Nephron progenitor cell (in vitro differentiated cells): ENCODE measurements around the gene C7orf33.

Source experiments
- DNase-seq: peaks from one replicate; pipeline ENCODE4 v3.0.0; 2021
- H3K27ac Mint-ChIP-seq: 2 replicates; pipeline ENCODE4 v1.8.0; 2021; ENCODE audit warnings: mild to moderate bottlenecking, moderate library complexity, mixed read lengths
- H3K27me3 Mint-ChIP-seq: 2 replicates; pipeline ENCODE4 v1.8.0; 2021; ENCODE audit warnings: mild to moderate bottlenecking, low read depth, mixed read lengths; ENCODE audit not compliant: poor library complexity
- H3K36me3 Mint-ChIP-seq: 2 replicates; pipeline ENCODE4 v1.8.0; 2021; ENCODE audit warnings: low read depth, mixed read lengths
- H3K4me1 Mint-ChIP-seq: 2 replicates; pipeline ENCODE4 v1.8.0; 2021; ENCODE audit warnings: mixed read lengths
- H3K4me3 Mint-ChIP-seq: 2 replicates; pipeline ENCODE4 v1.8.0; 2021; ENCODE audit warnings: mild to moderate bottlenecking, moderate library complexity, mixed read lengths
- H3K9me3 Mint-ChIP-seq: 2 replicates; pipeline ENCODE4 v1.8.0; 2021; ENCODE audit warnings: mild to moderate bottlenecking, moderate library complexity, mixed read lengths
- CTCF ChIP-seq: fragments of 200-600 bp; sonication (generic); IDR thresholded peaks from 2 replicates; pipeline ENCODE4 v1.5.0; 2021; ENCODE audit warnings: antibody characterized with exemption

Gene C7orf33

GRCh38 chr7:148547951-148548350 is 42.6 kb upstream of the C7orf33 start:
- no peak for TF ChIP-seq CTCF
- H3K27ac Mint-ChIP-seq: no peak overlapping the region
- H3K4me1 Mint-ChIP-seq: no peaks in the 10 kb centered on the region
- no peaks in the 10 kb centered on the region for H3K9me3 Mint-ChIP-seq
- no peak overlapping the region for H3K4me3 Mint-ChIP-seq
- DNase-seq: no peak
- H3K36me3 Mint-ChIP-seq: no peaks in the 10 kb centered on the region
- peaks cover 15% of the 10 kb centered on the region for H3K27me3 Mint-ChIP-seq

- H3K9me3 Mint-ChIP-seq: peaks cover 17% of the 10 kb centered on the region
- no peak overlapping the region for H3K4me3 Mint-ChIP-seq
- H3K36me3 Mint-ChIP-seq: no peaks in the 10 kb centered on the region
- DNase-seq: no peak
- H3K27ac Mint-ChIP-seq: no peak overlapping the region
- H3K27me3 Mint-ChIP-seq: peaks cover 18% of the 10 kb centered on the region
- TF ChIP-seq CTCF: no peak
- no peaks in the 10 kb centered on the region for H3K4me1 Mint-ChIP-seq
These were observed 36.6 kb upstream of the C7orf33 start for GRCh38 chr7:148553979-148554378.

- DNase-seq: no peak
- no peak for TF ChIP-seq CTCF
- H3K4me1 Mint-ChIP-seq: no peaks in the 10 kb centered on the region
- H3K36me3 Mint-ChIP-seq: no peaks in the 10 kb centered on the region
- peaks cover 25% of the 10 kb centered on the region for H3K9me3 Mint-ChIP-seq
- no peak overlapping the region for H3K4me3 Mint-ChIP-seq
- no peak overlapping the region for H3K27ac Mint-ChIP-seq
- H3K27me3 Mint-ChIP-seq: peaks cover 21% of the 10 kb centered on the region
These were observed 33.7 kb upstream of the C7orf33 start for GRCh38 chr7:148556892-148557291.

GRCh38 chr7:148558914-148559313 is 31.7 kb upstream of the C7orf33 start:
- H3K36me3 Mint-ChIP-seq: no peaks in the 10 kb centered on the region
- no peak for DNase-seq
- H3K27ac Mint-ChIP-seq: no peak overlapping the region
- H3K4me1 Mint-ChIP-seq: no peaks in the 10 kb centered on the region
- no peak for TF ChIP-seq CTCF
- H3K4me3 Mint-ChIP-seq: no peak overlapping the region
- peaks cover 13% of the 10 kb centered on the region for H3K27me3 Mint-ChIP-seq
- H3K9me3 Mint-ChIP-seq: peaks cover 25% of the 10 kb centered on the region

GRCh38 chr7:148561099-148561498 is 29.5 kb upstream of the C7orf33 start:
- H3K4me3 Mint-ChIP-seq: no peak overlapping the region

More at GRCh38 chr7:148561099-148561498, 29.5 kb upstream of the C7orf33 start:
- no peak for TF ChIP-seq CTCF
- DNase-seq: no peak
- Mint-ChIP-seq H3K4me1 (no peaks in the 10 kb centered on the region), H3K27me3 (peaks cover 13% of the 10 kb centered on the region), H3K36me3 (no peaks in the 10 kb centered on the region), H3K9me3 (peaks cover 18% of the 10 kb centered on the region), H3K27ac (no peak overlapping the region)
